Right ventricle myocardium inferior (tissue), 1 donor: Measurements from ENCODE around the gene EIF4G3. TPM values are rescaled to one million over a fixed set of nuclear protein-coding genes. Genes with fewer than 3 reads are reported as not detected.
"Not testable (repeated sequence)": the region's sequence is repeated elsewhere in the genome, so short reads cannot be mapped to it uniquely, and the experiment has no call there.

ENCODE experiments used
- ATAC-seq: fragments of 200-7000 bp; cut with Tn5 transposase; one replicate; pipeline ENCODE4 v1.9.1; 2020; ENCODE audit warnings: mild to moderate bottlenecking, moderate library complexity
- DNase-seq: peaks from one replicate; pipeline ENCODE4 v3.0.0; 2021; ENCODE audit errors: missing footprints
- intact Hi-C: fragments of 100-400 bp; cut with DNase I; formaldehyde crosslinking; loops from one replicate; pipeline ENCODE4 v1.11.0; 2022
- total RNA-seq: library from RNA; stranded (reverse); fragmentation: NEBNext Ultra II Directional; extraction: Animal tissue kit (Norgen Biotek cat#: 25700); gene quantifications from one replicate; pipeline ENCODE4 v1.2.1, GENCODE V29; 2021
- donor health status: DM: no; HTN: yes; CAD: no; lungs with severe emphysema.

EIF4G3 gene
- total RNA-seq, 1 donor from 2014 or later = 25.6 TPM

GRCh38 chr1:20885121-20885520 is 291.6 kb downstream of the EIF4G3 start:
- DNase-seq (no peak), ATAC-seq (no peak)
- intact Hi-C loops = no loop called here

- no peak for DNase-seq
- ATAC-seq = no peak
- intact Hi-C loops = no loop called here
These were observed 292.2 kb downstream of the EIF4G3 start for GRCh38 chr1:20884513-20884912.

- intact Hi-C loops = no loop called here
- DNase-seq (no peak), ATAC-seq (no peak)
These were observed 292.9 kb downstream of the EIF4G3 start for GRCh38 chr1:20883766-20884165.

GRCh38 chr1:20882837-20883236 is 293.9 kb downstream of the EIF4G3 start:
- ATAC-seq = no peak
- intact Hi-C loops = no loop called here
- DNase-seq = no peak

GRCh38 chr1:20878799-20879198 is 297.9 kb downstream of the EIF4G3 start:
- intact Hi-C loops = no loop called here
- DNase-seq = no peak
- no peak for ATAC-seq

- DNase-seq (no peak), ATAC-seq (no peak)
- intact Hi-C loops = no loop called here
These were observed 301.3 kb downstream of the EIF4G3 start for GRCh38 chr1:20875198-20875973.

DNA sequence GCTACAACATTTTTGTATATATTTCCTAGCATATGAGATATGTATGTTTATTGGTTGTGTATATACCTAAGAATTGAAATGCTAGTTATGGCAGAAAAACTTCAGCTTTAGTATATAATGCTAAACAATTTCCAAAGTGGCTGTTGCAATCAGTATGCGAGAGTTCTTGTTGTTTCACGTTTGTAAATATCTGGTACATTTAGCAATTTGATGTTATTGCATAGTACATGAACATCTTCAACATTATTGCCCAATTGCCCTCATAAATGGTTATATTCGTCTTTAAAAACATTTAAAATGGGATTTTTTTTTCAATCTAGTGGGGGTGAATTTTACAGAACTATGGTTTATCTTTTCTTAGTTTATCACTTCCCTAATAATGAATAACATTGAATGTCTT is 303.4 kb downstream of the EIF4G3 start:
- intact Hi-C loops = no loop called here
- ATAC-seq = no peak
- no peak for DNase-seq

DNA sequence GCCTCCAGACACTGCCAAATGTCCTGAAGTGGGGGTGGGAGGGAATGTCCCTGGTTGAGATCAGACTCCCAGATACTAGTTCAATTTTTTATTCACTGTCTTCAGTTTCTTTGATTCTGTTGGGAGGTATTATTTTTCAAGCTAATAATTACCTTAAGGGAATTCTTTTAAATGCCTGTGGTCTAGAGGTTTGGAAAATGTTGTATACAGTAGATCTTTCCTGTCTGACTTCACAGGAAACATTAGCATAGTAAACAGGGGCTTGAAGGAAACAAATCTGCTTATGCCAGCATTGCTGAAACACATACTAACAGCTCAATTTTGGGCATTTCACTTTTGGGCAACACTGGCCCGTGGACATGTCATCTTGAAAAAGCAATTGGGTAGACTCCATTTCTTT is 305.3 kb downstream of the EIF4G3 start:
- DNase-seq (no peak), ATAC-seq (no peak)
- intact Hi-C loops = no loop called here

GRCh38 chr1:20870718-20871117 is 306.0 kb downstream of the EIF4G3 start:
- no peak for DNase-seq
- intact Hi-C loops = no loop called here
- ATAC-seq = no peak

DNA sequence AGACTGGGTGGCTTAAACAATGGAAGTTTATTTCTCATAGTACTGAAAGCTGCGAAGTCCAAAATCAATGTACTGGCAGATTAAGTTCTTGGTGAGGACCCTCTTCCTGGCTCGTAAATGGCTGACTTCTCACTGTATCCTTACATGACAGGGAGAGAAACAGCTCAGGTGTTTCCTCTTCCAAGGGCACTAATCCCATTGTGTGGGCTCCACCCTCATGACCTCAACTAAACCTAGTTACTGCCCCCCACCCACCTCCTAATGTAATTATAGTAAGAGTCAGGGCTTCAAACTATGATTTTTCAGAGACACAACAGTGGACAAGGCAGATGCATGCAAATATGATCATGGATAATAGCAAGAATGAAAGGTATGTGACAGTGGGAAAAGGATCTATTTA is 308.4 kb downstream of the EIF4G3 start:
- intact Hi-C loops = no loop called here
- no peak for DNase-seq
- no peak for ATAC-seq

DNA sequence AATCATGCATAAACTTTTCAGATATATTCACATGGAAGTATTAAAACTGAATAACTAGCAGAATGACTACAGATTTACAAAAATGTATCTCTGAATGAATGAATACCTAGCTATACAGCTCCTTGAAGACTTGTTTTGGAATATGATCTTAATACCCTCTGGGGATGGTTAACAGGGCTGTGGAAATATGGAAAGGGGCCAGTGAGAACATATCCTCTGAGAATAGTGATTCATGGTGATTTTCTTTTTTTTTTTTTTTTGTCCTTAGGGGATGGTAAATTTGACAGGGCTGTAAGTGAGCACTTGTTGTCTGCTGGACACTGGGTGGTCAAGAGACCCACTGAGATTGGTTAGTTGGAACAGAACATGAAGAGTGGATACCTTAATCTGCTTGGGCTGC is 308.9 kb downstream of the EIF4G3 start:
- intact Hi-C loops = no loop called here
- DNase-seq (no peak), ATAC-seq (no peak)

- intact Hi-C loops = no loop called here
These were observed 309.6 kb downstream of the EIF4G3 start for GRCh38 chr1:20867062-20867461.

GRCh38 chr1:20865001-20865400 is 311.7 kb downstream of the EIF4G3 start:
- DNase-seq (no peak), ATAC-seq (no peak)
- intact Hi-C loops = no loop called here

More at GRCh38 chr1:20867062-20867461, 309.6 kb downstream of the EIF4G3 start:
- no peak for ATAC-seq
- no peak for DNase-seq

GRCh38 chr1:20854529-20854928 is 322.2 kb downstream of the EIF4G3 start:
- intact Hi-C loops = no loop called here
- DNase-seq = no peak

DNA sequence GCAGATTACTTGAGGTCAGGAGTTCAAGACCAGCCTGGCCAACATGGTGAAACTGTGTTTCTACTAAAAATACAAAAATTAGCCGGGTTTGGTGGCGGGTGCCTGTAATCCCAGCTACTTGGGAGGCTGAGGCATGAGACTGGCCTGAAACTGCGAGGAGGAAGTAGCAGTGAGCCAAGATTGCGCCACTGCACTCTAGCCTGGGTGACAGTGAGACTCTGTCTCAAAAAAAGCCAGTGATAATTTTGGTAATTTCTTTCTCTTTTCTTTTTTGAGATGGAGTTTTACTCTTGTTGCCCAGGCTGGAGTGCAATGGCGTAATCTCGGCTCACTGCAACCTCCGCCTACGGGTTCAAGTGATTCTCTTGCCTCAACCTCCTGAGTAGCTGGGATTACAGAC is 324.9 kb downstream of the EIF4G3 start:
- DNase-seq, intact Hi-C loops, ATAC-seq: not testable (repeated sequence)

More at GRCh38 chr1:20854529-20854928, 322.2 kb downstream of the EIF4G3 start:
- ATAC-seq = no peak

- ATAC-seq (no peak), DNase-seq (no peak)
- intact Hi-C loops = no loop called here
These were observed 326.7 kb downstream of the EIF4G3 start for GRCh38 chr1:20850021-20850420.

- ATAC-seq (no peak), DNase-seq (no peak)
- intact Hi-C loops = no loop called here
These were observed 327.6 kb downstream of the EIF4G3 start for GRCh38 chr1:20849100-20849499.

DNA sequence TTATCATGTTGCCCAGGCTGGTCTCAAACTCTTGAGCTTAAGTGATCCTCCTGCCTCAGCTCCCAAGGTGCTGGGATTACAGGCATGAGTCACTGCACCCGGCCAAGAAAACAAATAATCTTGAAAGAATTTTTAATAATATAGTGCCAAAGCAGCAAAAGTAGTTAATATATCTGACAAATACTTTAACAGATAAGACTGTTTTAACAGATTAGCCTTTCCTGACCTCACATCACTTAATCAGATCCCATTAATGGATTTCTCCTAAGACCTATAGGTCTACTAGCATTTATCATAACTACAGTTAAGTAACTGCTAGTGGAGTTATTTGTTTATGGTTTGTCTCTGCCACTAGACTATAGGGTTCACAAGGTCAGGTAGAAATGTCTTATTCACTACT is 328.5 kb downstream of the EIF4G3 start:
- intact Hi-C loops = no loop called here
- ATAC-seq = no peak
- DNase-seq = no peak

- no peak for DNase-seq
- intact Hi-C loops = no loop called here
- no peak for ATAC-seq
These were observed 329.1 kb downstream of the EIF4G3 start for GRCh38 chr1:20847611-20848080.

DNA sequence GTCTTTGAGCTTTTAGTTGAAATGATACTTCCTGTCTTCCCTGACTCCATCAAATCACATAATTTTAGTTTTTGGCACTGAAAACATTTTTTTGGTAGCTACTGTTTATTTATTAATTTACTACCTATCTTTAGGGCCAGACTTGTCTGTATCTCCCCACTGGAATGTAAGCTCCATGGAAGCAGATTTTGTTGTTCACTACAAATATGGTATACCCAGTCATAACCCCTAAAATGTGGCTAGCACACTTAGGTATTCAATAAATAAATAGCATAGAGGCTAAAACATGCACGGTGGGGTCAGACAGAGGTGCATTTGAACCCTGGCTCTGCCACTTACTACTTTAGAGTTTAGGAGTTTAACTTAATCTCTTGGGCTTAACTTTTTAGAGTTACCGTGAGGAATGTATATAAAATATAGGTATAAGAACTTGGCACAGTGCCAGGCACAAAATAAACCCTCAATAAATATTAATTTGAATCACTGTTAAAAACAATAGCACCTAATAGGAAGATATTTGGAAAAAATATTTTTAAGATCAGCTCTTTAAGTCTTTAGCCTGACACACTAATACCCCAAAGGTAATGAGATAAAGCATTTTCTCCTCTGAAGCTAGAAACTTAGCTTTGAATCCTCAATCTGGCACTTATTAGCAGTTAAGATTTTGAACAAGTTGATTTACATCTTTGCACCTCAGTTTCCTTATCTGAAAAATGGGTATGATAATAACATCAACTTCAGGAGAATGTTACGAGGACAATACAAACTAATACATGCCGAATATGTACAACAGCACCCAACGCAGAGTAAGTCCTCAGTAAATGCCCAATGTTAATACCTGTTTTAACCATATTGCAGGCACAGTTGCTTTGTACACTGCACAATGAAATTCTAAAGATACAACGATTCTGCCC is 330.0 kb downstream of the EIF4G3 start:
- DNase-seq (no peak), ATAC-seq (no peak)
- intact Hi-C loops = no loop called here
